H9 (cell line): Measurements from ENCODE around the gene CCNF. TPM values are rescaled to one million over a fixed set of nuclear protein-coding genes. Genes with fewer than 3 reads are reported as not detected.
A peak's percentile ranks its signal among the peaks of the same experiment; 100 is the strongest.

ENCODE experiments used
- DNase-seq: peaks from one replicate; pipeline ENCODE4 v3.0.0-alpha.2; 2017
- H2AFZ ChIP-seq: one replicate; pipeline ENCODE4 v1.6.1; 2013; ENCODE audit warnings: mild to moderate bottlenecking, low read length, control low read depth, moderate library complexity
- H2AK5ac ChIP-seq: 2 replicates; pipeline ENCODE4 v1.6.1; 2013; ENCODE audit warnings: low read length, control low read depth, mixed read lengths; ENCODE audit not compliant: insufficient read length
- H2BK120ac ChIP-seq: one replicate; pipeline ENCODE4 v1.6.1; 2013; ENCODE audit warnings: low read depth, mild to moderate bottlenecking, low read length, control low read depth, inconsistent platforms; ENCODE audit not compliant: poor library complexity, severe bottlenecking
- H2BK12ac ChIP-seq: 2 replicates; pipeline ENCODE4 v1.6.1; 2013; ENCODE audit warnings: low read length, control low read depth, mixed read lengths, low read depth; ENCODE audit not compliant: insufficient read length
- H2BK15ac ChIP-seq: 2 replicates; pipeline ENCODE4 v1.6.1; 2013; ENCODE audit warnings: low read depth, low read length, control low read depth
- H2BK20ac ChIP-seq: one replicate; pipeline ENCODE4 v1.6.1; 2013; ENCODE audit warnings: low read depth, mild to moderate bottlenecking, low read length, control low read depth, inconsistent platforms; ENCODE audit not compliant: poor library complexity, severe bottlenecking
- H2BK5ac ChIP-seq: 2 replicates; pipeline ENCODE4 v1.6.1; 2013; ENCODE audit warnings: low read length, control low read depth, mixed read lengths; ENCODE audit not compliant: insufficient read length
- H3K14ac ChIP-seq: 2 replicates; pipeline ENCODE4 v1.6.1; 2013; ENCODE audit warnings: low read length, control low read depth; ENCODE audit not compliant: insufficient read depth
- H3K18ac ChIP-seq: 2 replicates; pipeline ENCODE4 v1.6.1; 2013; ENCODE audit warnings: low read depth, mild to moderate bottlenecking, mixed read lengths, low read length, control low read depth; ENCODE audit not compliant: insufficient read length
- H3K23ac ChIP-seq: 2 replicates; pipeline ENCODE4 v1.6.1; 2013; ENCODE audit warnings: low read length, control low read depth, mixed read lengths, low read depth; ENCODE audit not compliant: insufficient read length
- H3K23me2 ChIP-seq: 2 replicates; pipeline ENCODE4 v1.6.1; 2013; ENCODE audit warnings: low read depth, mild to moderate bottlenecking, mixed read lengths, low read length, control low read depth; ENCODE audit not compliant: insufficient read length, poor library complexity, severe bottlenecking
- H3K27ac ChIP-seq: 2 replicates; pipeline ENCODE4 v1.5.1; 2013; ENCODE audit warnings: low read length, control low read depth, mixed read lengths, low read depth; ENCODE audit not compliant: insufficient read length
- H3K27me3 ChIP-seq: 2 replicates; pipeline ENCODE4 v1.6.1; 2013; ENCODE audit warnings: low read length, control low read depth, inconsistent platforms; ENCODE audit not compliant: insufficient read depth
- H3K4ac ChIP-seq: 2 replicates; pipeline ENCODE4 v1.6.1; 2013; ENCODE audit warnings: low read depth, mild to moderate bottlenecking, control low read depth, inconsistent platforms, low read length, moderate library complexity
- H3K4me1 ChIP-seq: 2 replicates; pipeline ENCODE4 v1.6.1; 2013; ENCODE audit warnings: low read length, control low read depth, inconsistent platforms; ENCODE audit not compliant: insufficient read depth
- H3K4me2 ChIP-seq: 2 replicates; pipeline ENCODE4 v1.6.1; 2013; ENCODE audit warnings: low read length, control low read depth, mixed read lengths; ENCODE audit not compliant: insufficient read length, insufficient read depth
- H3K56ac ChIP-seq: 2 replicates; pipeline ENCODE4 v1.6.1; 2013; ENCODE audit warnings: low read depth, mild to moderate bottlenecking, mixed read lengths, low read length, control low read depth; ENCODE audit not compliant: insufficient read length
- H3K79me1 ChIP-seq: 2 replicates; pipeline ENCODE4 v1.6.1; 2013; ENCODE audit warnings: low read depth, mild to moderate bottlenecking, moderate library complexity, low read length, control low read depth, inconsistent platforms; ENCODE audit not compliant: insufficient read depth, poor library complexity, severe bottlenecking
- H3K79me2 ChIP-seq: 2 replicates; pipeline ENCODE4 v1.6.1; 2013; ENCODE audit warnings: low read length, control low read depth, inconsistent platforms; ENCODE audit not compliant: insufficient read depth
- H3K9ac ChIP-seq: 2 replicates; pipeline ENCODE4 v1.6.1; 2013; ENCODE audit warnings: low read length, control low read depth, mixed read lengths; ENCODE audit not compliant: insufficient read length; ENCODE audit errors: extremely low read depth
- H3K9me3 ChIP-seq: one replicate; pipeline ENCODE4 v1.6.1; 2013; ENCODE audit warnings: low read depth, low read length, inconsistent platforms; ENCODE audit not compliant: control insufficient read depth
- H3T11ph ChIP-seq: one replicate; pipeline ENCODE4 v1.6.1; 2013; ENCODE audit warnings: mild to moderate bottlenecking, low read length, control low read depth, inconsistent platforms
- H4K20me1 ChIP-seq: one replicate; pipeline ENCODE4 v1.6.1; 2013; ENCODE audit not compliant: control insufficient read depth, insufficient read length, insufficient read depth
- H4K5ac ChIP-seq: 2 replicates; pipeline ENCODE4 v1.6.1; 2013; ENCODE audit warnings: low read depth, mild to moderate bottlenecking, mixed read lengths, low read length, control low read depth; ENCODE audit not compliant: insufficient read length
- H4K8ac ChIP-seq: replicated peaks from 2 replicates; pipeline ENCODE4 v1.6.1; 2013; ENCODE audit warnings: low read length, control low read depth, mixed read lengths, low read depth; ENCODE audit not compliant: insufficient read length
- H4K91ac ChIP-seq: 2 replicates; pipeline ENCODE4 v1.6.1; 2013; ENCODE audit warnings: low read depth, mild to moderate bottlenecking, moderate library complexity, mixed read lengths, low read length, control low read depth; ENCODE audit not compliant: insufficient read length
- H3K27ac Mint-ChIP-seq, 3 experiments: 2 replicates in 2 of 3; 3 replicates in 1 of 3; pipeline ENCODE4 v1.8.0; 2020 to 2021; ENCODE audit warnings: mixed read lengths in 3 of 3, mild to moderate bottlenecking in 1 of 3, moderate library complexity in 1 of 3
- H3K27me3 Mint-ChIP-seq: 2 replicates; pipeline ENCODE4 v1.8.0; 2021; ENCODE audit warnings: low read depth, mild to moderate bottlenecking, moderate library complexity, mixed read lengths
- H3K36me3 Mint-ChIP-seq, 3 experiments: 2 replicates in 2 of 3; 3 replicates in 1 of 3; pipeline ENCODE4 v1.8.0; 2020 to 2021; ENCODE audit warnings: low read depth in 3 of 3, mixed read lengths in 3 of 3; ENCODE audit not compliant: insufficient read depth in 1 of 3
- H3K4me1 Mint-ChIP-seq, 2 experiments: 2 replicates each; pipeline ENCODE4 v1.8.0; 2020; ENCODE audit warnings: mixed read lengths in 2 of 2
- H3K4me3 Mint-ChIP-seq, 2 experiments: 2 replicates in 1 of 2; 3 replicates in 1 of 2; pipeline ENCODE4 v1.8.0; 2020 to 2021; ENCODE audit warnings: mild to moderate bottlenecking in 2 of 2, mixed read lengths in 2 of 2, moderate library complexity in 1 of 2
- H3K9me3 Mint-ChIP-seq, 2 experiments: 2 replicates in 1 of 2; 3 replicates in 1 of 2; pipeline ENCODE4 v1.8.0; 2020; ENCODE audit warnings: mild to moderate bottlenecking in 2 of 2, mixed read lengths in 2 of 2, moderate library complexity in 1 of 2
- CTCF ChIP-seq: fragments of 200-600 bp; sonication (generic); conservative IDR thresholded peaks from 3 replicates; pipeline ENCODE4 v1.8.0; 2021; ENCODE audit warnings: antibody characterized with exemption, mild to moderate bottlenecking
- WGBS: extraction: QIAGEN DNeasy Blood & Tissue Kit; methylation state at CpG from one replicate; pipeline ENCODE4 v1.1.7; 2013; ENCODE audit warnings: missing lambda C conversion rate, low lambda C conversion rate, mixed read lengths; ENCODE audit not compliant: insufficient read length; ENCODE audit errors: extremely low coverage; 5-methylcytosine and 5-hydroxymethylcytosine counted together
- total RNA-seq: library from RNA; stranded (reverse); gene quantifications from 2 replicates; pipeline ENCODE4 v1.2.1, GENCODE V29; 2021

The CCNF gene
- total RNA-seq, 1 experiment from 2014 or later: 61.6 TPM

- Histone ChIP-seq H3K23ac (no peak overlapping the region), H2AK5ac (no peak overlapping the region), H3K79me1 (no peaks in the 10 kb centered on the region), H2BK12ac (no peak overlapping the region), H2BK120ac (no peak overlapping the region), H2AFZ (no peak overlapping the region), H4K91ac (no peak overlapping the region), H4K5ac (no peak overlapping the region), H2BK20ac (no peak overlapping the region), H4K8ac (no peak overlapping the region), H3T11ph (no peak overlapping the region), H3K4ac (no peak overlapping the region), H3K23me2 (peaks cover 15% of the 10 kb centered on the region), H2BK15ac (no peak overlapping the region), H3K4me2 (peak overlapping the region; percentile 8), H3K79me2 (no peaks in the 10 kb centered on the region), H4K20me1 (no peaks in the 10 kb centered on the region), H3K27ac (no peak overlapping the region), H3K56ac (no peak overlapping the region), H3K27me3 (peaks cover 18% of the 10 kb centered on the region; the same call in 1 of the 2 replicates), H3K18ac (no peak overlapping the region), H3K14ac (no peak overlapping the region), H3K4me1 (no peaks in the 10 kb centered on the region), H3K9ac (no peak overlapping the region), H3K9me3 (no peaks in the 10 kb centered on the region), H2BK5ac (no peak overlapping the region)
- WGBS: no CpG with 5 or more reads among the region's 9 CpGs
- H3K27ac Mint-ChIP-seq: no peak overlapping the region
- H3K36me3 Mint-ChIP-seq: no peaks in the 10 kb centered on the region
- H3K4me3 Mint-ChIP-seq: peak overlapping the region; percentile 15 to 56; a peak in 2 of 5 replicates
- TF ChIP-seq CTCF: no peak
- peaks cover 35% of the 10 kb centered on the region for H3K27me3 Mint-ChIP-seq
- H3K9me3 Mint-ChIP-seq: no peaks in the 10 kb centered on the region
- no peak for DNase-seq
- peaks cover 21 to 25% of the 10 kb centered on the region in 2 experiments for H3K4me1 Mint-ChIP-seq
Measured at GRCh38 chr16:2470603-2471015, 41.4 kb downstream of the CCNF start.
